B cell (primary cell): ENCODE results near the gene RNF181.

Experiments
- CTCF ChIP-seq: fragments of 200-600 bp; IDR thresholded peaks from one replicate; pipeline ENCODE4 v1.8.0; 2022; ENCODE audit warnings: antibody characterized with exemption, mild to moderate bottlenecking
- EZH2 ChIP-seq: IDR thresholded peaks from 2 replicates; pipeline ENCODE4 v1.6.1; 2012; ENCODE audit warnings: borderline replicate concordance, low read depth, mild to moderate bottlenecking, moderate library complexity, low read length; ENCODE audit not compliant: insufficient read depth, poor library complexity, severe bottlenecking

GRCh38 chr2:85602476-85603234 is 7.1 kb downstream of the RNF181 start, which contains the start of gene TMEM150A:
- TF ChIP-seq CTCF = no peak
- TF ChIP-seq EZH2 = no peak
